Liver (tissue), 9 donors: ENCODE measurements around the gene MGME1. TPM values are rescaled to one million over a fixed set of nuclear protein-coding genes. Genes with fewer than 3 reads are reported as not detected.
A peak's percentile ranks its signal among the peaks of the same experiment; 100 is the strongest.

Experiments used
- DNase-seq: peaks from one replicate; pipeline ENCODE4 v3.0.0-alpha.2; 2017; ENCODE audit warnings: low spot score
- H3K27ac ChIP-seq, 2 donors: one replicate each; pipeline ENCODE4 v1.7.0; 2013; ENCODE audit warnings: inconsistent platforms in 2 of 2, low read length in 2 of 2, control low read depth in 1 of 2, low read depth in 1 of 2, mild to moderate bottlenecking in 1 of 2
- H3K27me3 ChIP-seq, 4 donors: one replicate each; pipeline versions ENCODE4 v1.6.1 to v1.7.0; 2013; ENCODE audit warnings: low read length in 3 of 4, inconsistent platforms in 1 of 4, mild to moderate bottlenecking in 1 of 4, moderate library complexity in 1 of 4; ENCODE audit not compliant: control insufficient read depth in 4 of 4, insufficient read depth in 4 of 4
- H3K36me3 ChIP-seq, 4 donors: one replicate each; pipeline versions ENCODE4 v1.6.1 to v1.7.0; 2013; ENCODE audit warnings: low read length in 3 of 4, mild to moderate bottlenecking in 3 of 4, low read depth in 1 of 4, moderate library complexity in 1 of 4; ENCODE audit not compliant: control insufficient read depth in 4 of 4, insufficient read depth in 3 of 4
- H3K4me1 ChIP-seq, 4 donors: one replicate each; pipeline versions ENCODE4 v1.6.1 to v1.7.0; 2013; ENCODE audit warnings: low read length in 3 of 4, mild to moderate bottlenecking in 3 of 4, moderate library complexity in 1 of 4; ENCODE audit not compliant: control insufficient read depth in 4 of 4, insufficient read depth in 4 of 4
- H3K4me3 ChIP-seq, 3 donors: one replicate each; pipeline versions ENCODE4 v1.6.1 to v1.7.0; 2013; ENCODE audit warnings: low read length in 3 of 3, control low read depth in 1 of 3, low read depth in 1 of 3, mild to moderate bottlenecking in 1 of 3
- H3K9ac ChIP-seq, 2 donors: one replicate each; pipeline ENCODE4 v1.7.0; 2013; ENCODE audit warnings: low read length in 2 of 2, mild to moderate bottlenecking in 2 of 2, moderate library complexity in 2 of 2, control low read depth in 1 of 2, low read depth in 1 of 2
- H3K9me3 ChIP-seq, 4 donors: one replicate each; pipeline versions ENCODE4 v1.6.1 to v1.7.0; 2013; ENCODE audit warnings: low read length in 3 of 4; ENCODE audit not compliant: control insufficient read depth in 4 of 4
- EGR1 ChIP-seq, 2 donors: IDR thresholded peaks; 2 replicates each; pipeline ENCODE4 v1.6.1; 2016 to 2018; ENCODE audit warnings: antibody characterized with exemption in 2 of 2, low read depth in 2 of 2
- GABPA ChIP-seq, 2 donors: IDR thresholded peaks in 1 of 2; conservative IDR thresholded peaks in 1 of 2; 2 replicates each; pipeline ENCODE4 v1.6.1; 2016; ENCODE audit warnings: antibody characterized with exemption in 2 of 2, mild to moderate bottlenecking in 1 of 2, moderate library complexity in 1 of 2
- HNF4A ChIP-seq, 2 donors: conservative IDR thresholded peaks; 2 replicates each; pipeline ENCODE4 v1.6.1; 2016; ENCODE audit warnings: antibody characterized with exemption in 2 of 2, mild to moderate bottlenecking in 2 of 2
- HNF4G ChIP-seq: IDR thresholded peaks from 2 replicates; pipeline ENCODE4 v1.6.1; 2016; ENCODE audit warnings: antibody characterized with exemption
- JUND ChIP-seq, 2 donors: IDR thresholded peaks; 2 replicates each; pipeline ENCODE4 v1.6.1; 2016; ENCODE audit warnings: antibody characterized with exemption in 2 of 2
- NR2F2 ChIP-seq: IDR thresholded peaks from 2 replicates; pipeline ENCODE4 v1.6.1; 2016; ENCODE audit warnings: antibody characterized with exemption
- RAD21 ChIP-seq, 2 donors: IDR thresholded peaks; 2 replicates each; pipeline ENCODE4 v1.6.1; 2016; ENCODE audit warnings: antibody characterized with exemption in 2 of 2, mild to moderate bottlenecking in 2 of 2
- RXRA ChIP-seq, 2 donors: IDR thresholded peaks; 2 replicates each; pipeline ENCODE4 v1.6.1; 2017 to 2018; ENCODE audit warnings: antibody characterized with exemption in 2 of 2, mild to moderate bottlenecking in 1 of 2
- SP1 ChIP-seq: IDR thresholded peaks from 2 replicates; pipeline ENCODE4 v1.6.1; 2018; ENCODE audit warnings: antibody characterized with exemption, mild to moderate bottlenecking
- TAF1 ChIP-seq: conservative IDR thresholded peaks from 2 replicates; pipeline ENCODE4 v1.6.1; 2016; ENCODE audit warnings: antibody characterized with exemption, mild to moderate bottlenecking
- YY1 ChIP-seq: IDR thresholded peaks from 2 replicates; pipeline ENCODE4 v1.6.1; 2016; ENCODE audit warnings: antibody characterized with exemption, mild to moderate bottlenecking
- WGBS: extraction: QIAGEN DNeasy Blood & Tissue Kit; methylation state at CpG from one replicate; pipeline ENCODE4 v1.1.7; 2013; 5-methylcytosine and 5-hydroxymethylcytosine counted together
- polyA plus RNA-seq, 2 donors: library from polyadenylated mRNA; stranded (reverse) in 1 of 2; unstranded in 1 of 2; fragments of 200-250 nt in 1 of 2; fragments of >200 nt in 1 of 2; fragmentation: Nextera tagmentation in 1 of 2; extraction: Ambion mirVana in 1 of 2; gene quantifications; one replicate each; pipeline versions ENCODE4 v1.2.1 to v1.2.3, GENCODE V29; 2013 to 2015
- total RNA-seq, 2 donors: library from RNA; depleted of rRNA; stranded (reverse); fragments of >200 nt; gene quantifications; one replicate each; pipeline ENCODE4 v1.2.3, GENCODE V29; 2014
- TF ChIP-seq, protein P1 (sequence below): IDR thresholded peaks from 2 replicates; pipeline ENCODE4 v1.6.1; 2016; ENCODE audit warnings: antibody characterized with exemption
- TF ChIP-seq, protein P2 (sequence below): IDR thresholded peaks from 2 replicates; pipeline ENCODE4 v1.6.1; 2016; ENCODE audit warnings: antibody characterized with exemption
- donor health status: healthy.
- donor health status: healthy.
- donor health status: healthy.
- donor health status: healthy.
- donor health status: healthy.

Gene MGME1
- total and polyA plus RNA-seq, 4 donors, result 4.2 to 26.8 (median 6.7) TPM

DNA sequence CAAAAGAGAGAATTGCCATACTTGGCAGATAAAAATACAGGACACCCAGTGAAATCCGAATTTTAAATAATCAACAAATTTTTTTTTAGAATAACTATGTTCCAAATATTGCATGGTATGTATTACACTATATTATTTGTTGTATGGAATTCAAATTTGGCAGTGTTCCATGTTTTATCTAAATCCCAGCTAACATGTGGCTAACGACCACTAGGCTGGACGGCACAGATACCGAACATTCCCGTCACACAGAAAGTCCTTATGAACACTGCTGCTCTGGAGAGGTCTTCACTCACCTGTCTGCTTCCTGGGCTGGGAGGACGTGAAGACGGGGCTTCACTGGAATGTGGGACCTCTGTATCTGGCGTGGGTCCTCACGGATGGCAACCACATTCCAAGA, 33.1 kb upstream of the MGME1 start:
- TF ChIP-seq YY1 (no peak), JUND (IDR thresholded peaks at IDR 0.05) (no peak), GABPA (IDR thresholded peaks at IDR 0.05 in 1 of 2, conservative IDR thresholded peaks at IDR 0.05 in 1 of 2) (no peak), EGR1 (IDR thresholded peaks at IDR 0.05; ENCODE audit: low read depth in 2 of 2) (no peak), SP1 (no peak), HNF4G (no peak), HNF4A (conservative IDR thresholded peaks at IDR 0.05) (no peak), TAF1 (no peak), RAD21 (IDR thresholded peaks at IDR 0.05) (no peak)
- TF ChIP-seq, protein P1, sequence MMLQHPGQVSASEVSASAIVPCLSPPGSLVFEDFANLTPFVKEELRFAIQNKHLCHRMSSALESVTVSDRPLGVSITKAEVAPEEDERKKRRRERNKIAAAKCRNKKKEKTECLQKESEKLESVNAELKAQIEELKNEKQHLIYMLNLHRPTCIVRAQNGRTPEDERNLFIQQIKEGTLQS, result no peak
- TF ChIP-seq, protein P2, sequence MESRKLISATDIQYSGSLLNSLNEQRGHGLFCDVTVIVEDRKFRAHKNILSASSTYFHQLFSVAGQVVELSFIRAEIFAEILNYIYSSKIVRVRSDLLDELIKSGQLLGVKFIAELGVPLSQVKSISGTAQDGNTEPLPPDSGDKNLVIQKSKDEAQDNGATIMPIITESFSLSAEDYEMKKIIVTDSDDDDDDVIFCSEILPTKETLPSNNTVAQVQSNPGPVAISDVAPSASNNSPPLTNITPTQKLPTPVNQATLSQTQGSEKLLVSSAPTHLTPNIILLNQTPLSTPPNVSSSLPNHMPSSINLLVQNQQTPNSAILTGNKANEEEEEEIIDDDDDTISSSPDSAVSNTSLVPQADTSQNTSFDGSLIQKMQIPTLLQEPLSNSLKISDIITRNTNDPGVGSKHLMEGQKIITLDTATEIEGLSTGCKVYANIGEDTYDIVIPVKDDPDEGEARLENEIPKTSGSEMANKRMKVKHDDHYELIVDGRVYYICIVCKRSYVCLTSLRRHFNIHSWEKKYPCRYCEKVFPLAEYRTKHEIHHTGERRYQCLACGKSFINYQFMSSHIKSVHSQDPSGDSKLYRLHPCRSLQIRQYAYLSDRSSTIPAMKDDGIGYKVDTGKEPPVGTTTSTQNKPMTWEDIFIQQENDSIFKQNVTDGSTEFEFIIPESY, result no peak
- Histone ChIP-seq H3K27me3 (no peaks in the 10 kb centered on the region), H3K9ac (no peak overlapping the region), H3K36me3 (no peaks in the 10 kb centered on the region), H3K9me3 (no peaks in the 10 kb centered on the region), H3K4me1 (peaks cover 0 to 19% (median 3%) of the 10 kb centered on the region in 4 donors), H3K27ac (no peak overlapping the region), H3K4me3 (no peak overlapping the region)
- WGBS, result 87% methylated on average over 9 of the region's 9 CpGs
- DNase-seq, result no peak

DNA sequence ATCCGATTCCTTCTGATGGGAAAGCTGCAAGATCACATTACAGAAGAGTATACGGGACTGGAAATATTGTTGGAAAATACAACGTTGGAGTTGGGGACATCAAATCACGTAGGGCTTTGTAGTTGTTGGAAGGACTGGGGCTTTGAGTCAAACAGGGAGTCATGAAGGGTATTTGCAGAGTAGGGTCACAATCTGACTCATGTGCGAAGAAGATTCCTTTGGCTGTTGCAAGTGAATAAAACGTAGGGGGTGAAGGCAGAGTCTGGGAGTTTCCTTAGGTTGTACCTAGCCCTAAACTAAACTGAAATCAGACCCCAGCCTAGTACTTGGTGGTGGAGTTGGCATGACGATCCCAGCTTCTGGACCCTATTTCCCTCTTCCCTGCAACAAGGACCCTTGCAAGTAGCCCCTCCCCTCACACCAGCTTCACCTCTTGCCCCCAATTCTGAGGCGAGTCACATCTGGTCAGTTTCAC, 32.5 kb upstream of the MGME1 start:
- H3K9ac ChIP-seq, result no peak overlapping the region
- H3K9me3 ChIP-seq, result no peaks in the 10 kb centered on the region
- whole genome bisulfite sequencing, result 70% methylated on average over 8 of the region's 8 CpGs
- peaks cover 0 to 19% (median 3%) of the 10 kb centered on the region in 4 donors for H3K4me1 ChIP-seq
- peak overlapping the region; percentile 29 to 43 for H3K27ac ChIP-seq
- H3K27me3 ChIP-seq, result no peaks in the 10 kb centered on the region
- H3K36me3 ChIP-seq, result no peaks in the 10 kb centered on the region
- DNase-seq, result no peak
- no peak overlapping the region for H3K4me3 ChIP-seq
- TF ChIP-seq JUND (IDR thresholded peaks at IDR 0.05), result no peak

DNA sequence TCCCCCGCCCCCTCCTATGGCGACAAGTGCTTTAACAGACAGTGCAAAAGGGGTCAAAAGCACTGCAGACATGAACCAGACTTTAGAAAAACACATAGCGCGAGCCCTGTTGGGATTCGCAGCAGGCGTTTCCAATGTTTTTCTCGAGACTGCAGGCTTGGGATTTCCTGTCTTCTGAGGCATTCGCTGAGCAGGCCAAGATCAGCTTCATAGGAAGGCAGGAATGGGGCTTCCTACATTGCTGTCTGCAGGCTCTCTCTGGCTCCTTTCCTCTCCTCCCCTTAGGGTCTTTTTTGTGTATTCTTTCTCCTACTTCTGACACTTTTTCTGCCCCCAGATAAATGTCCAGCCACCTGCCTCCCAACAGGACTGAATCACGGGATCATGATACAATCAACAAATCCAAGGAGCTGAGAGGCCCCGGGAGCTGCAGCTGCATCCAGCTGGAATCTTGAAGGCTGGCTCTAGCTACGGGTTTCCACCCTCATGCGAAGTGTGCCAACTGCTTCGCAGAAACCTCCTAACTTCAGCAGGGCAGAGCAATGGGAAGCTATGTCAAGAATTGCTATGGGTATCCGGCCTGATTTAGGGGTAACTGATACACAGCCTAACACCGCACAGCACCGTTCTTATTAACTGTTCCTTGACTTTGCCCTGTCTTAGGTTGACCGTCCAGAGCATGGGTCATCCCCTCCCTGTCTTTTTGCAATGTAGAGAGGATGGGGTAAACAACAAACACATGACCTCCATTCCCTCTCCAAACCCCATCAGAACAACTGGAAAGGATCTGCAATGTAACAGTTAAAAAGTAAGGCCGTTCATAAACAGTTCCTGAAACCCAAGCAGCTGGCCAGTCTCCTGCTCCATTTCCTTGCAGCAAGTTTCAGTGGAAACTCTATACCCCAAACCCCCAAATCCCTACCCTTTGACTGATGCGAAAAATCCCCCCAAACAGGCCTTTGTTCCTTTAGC, 31.8 kb upstream of the MGME1 start:
- WGBS, result 68% methylated on average over 19 of the region's 19 CpGs
- Histone ChIP-seq H3K36me3 (peaks cover 0 to 6% (median 4%) of the 10 kb centered on the region in 4 donors), H3K9me3 (no peaks in the 10 kb centered on the region), H3K4me3 (no peak overlapping the region), H3K27ac (peak overlapping the region; percentile 29 to 43), H3K27me3 (no peaks in the 10 kb centered on the region), H3K9ac (no peak overlapping the region), H3K4me1 (peaks cover 0 to 19% (median 3%) of the 10 kb centered on the region in 4 donors)
- TF ChIP-seq TAF1, result no peak
- TF ChIP-seq RAD21 (IDR thresholded peaks at IDR 0.05), result peak in 1 of 2 donors; percentile 40
- no peak for TF ChIP-seq HNF4G
- TF ChIP-seq JUND (IDR thresholded peaks at IDR 0.05), result no peak
- TF ChIP-seq RXRA (IDR thresholded peaks at IDR 0.05), result peak; percentile 70 to 72
- peak; percentile 34 for TF ChIP-seq SP1
- peak; percentile 83 for TF ChIP-seq NR2F2
- no peak for DNase-seq
